HG02798 (cell line): ENCODE results near the gene RPL35.

Experiments
- ATAC-seq: cut with Tn5 transposase; IDR thresholded peaks from one replicate; pipeline ENCODE4 v1.9.1; 2021; ENCODE audit warnings: mild to moderate bottlenecking; ENCODE audit not compliant: unreplicated experiment, poor library complexity

The RPL35 gene

DNA sequence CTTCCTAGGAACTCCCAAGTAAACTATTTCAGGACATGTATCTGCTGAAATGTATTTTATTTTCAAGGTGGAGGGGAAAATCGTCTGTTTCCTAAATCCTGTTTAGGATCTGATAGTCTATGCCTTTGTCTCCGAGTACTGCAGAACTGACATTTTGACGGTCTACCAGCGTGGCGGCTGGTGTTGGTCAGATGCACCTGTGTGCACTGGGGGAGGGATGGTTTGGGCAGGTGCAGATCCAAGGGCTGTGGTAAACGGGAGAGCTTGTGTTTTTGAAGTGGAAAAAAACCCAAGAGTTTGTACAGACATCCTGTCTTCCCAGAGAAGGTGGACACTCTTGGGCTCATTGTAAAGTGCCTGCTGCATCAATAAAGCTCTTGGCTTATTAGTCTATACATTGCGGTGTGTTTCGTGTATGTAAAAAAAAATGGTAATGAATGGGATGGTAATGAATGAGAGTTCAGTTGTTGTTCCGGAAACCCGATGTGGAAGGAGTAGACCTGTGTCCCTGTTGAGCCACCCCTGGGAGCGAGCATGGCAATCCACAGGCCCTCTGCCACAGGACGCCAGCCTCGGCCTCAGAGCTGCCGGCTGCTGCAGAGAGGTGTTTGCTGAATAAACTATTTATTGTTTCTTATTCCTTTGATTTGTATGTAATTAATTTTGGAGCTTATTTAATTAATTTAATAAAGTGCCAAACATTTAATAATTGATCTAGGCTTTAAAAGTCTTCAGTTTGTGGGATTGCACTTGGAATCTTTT is 15.4 kb upstream of the RPL35 start:
- ATAC-seq: no peak

GRCh38 chr9:124875501-124875900 is 13.7 kb upstream of the RPL35 start:
- no peak for ATAC-seq

- no peak for ATAC-seq
These were observed 11.9 kb upstream of the RPL35 start for GRCh38 chr9:124873664-124874063.

GRCh38 chr9:124871156-124871561 is 9.4 kb upstream of the RPL35 start:
- no peak for ATAC-seq

DNA sequence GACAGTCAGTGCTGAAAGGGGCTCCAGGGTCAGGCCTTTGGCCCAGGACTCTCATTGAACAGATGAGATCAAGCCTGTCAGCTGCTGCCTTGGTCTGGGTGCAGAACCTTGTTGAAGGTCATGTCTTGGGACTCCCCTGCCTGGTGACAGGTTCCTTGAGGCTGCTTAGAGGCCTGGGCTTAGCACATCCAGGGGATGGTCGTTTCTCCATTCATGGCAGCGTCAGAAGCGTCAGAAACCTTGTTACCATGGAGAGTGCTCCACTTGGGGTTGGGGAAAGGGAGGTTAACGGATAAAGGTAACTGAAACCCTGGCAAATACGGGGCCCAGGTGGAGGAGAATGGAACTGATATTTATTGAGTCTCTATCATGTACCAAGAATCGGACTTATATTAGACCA is 9.0 kb upstream of the RPL35 start:
- ATAC-seq: no peak

DNA sequence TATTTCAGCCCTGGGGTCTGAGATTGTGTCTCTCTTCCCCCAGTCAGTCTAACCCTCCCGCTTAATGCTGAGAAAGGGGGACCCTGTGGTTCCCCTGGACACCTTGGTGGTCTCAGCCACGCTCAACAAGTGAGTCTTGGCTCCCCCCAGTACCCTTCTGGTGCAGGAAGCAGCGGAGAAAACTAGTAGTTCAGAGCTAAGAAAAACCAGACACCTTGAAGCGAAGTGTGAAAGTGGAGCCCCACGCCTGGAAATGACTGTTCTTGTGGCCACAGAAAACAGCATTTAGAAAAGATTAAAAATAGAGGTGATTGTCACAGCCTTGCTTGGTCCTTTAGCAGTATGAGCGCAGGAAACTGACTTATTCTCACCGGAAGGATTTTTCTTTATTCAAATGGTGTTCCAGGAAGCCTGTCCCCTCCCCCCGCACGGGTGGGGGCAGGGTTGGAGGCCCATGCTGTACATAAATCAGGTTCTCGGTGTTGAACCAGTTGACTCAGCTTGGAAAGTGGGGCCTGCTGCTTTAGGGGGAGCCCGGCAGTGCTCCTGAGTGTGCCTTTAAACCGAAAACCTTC is 8.3 kb upstream of the RPL35 start:
- ATAC-seq: peak; percentile 41

- ATAC-seq: peak; percentile 10
These were observed 7.8 kb upstream of the RPL35 start for GRCh38 chr9:124869466-124869985.

DNA sequence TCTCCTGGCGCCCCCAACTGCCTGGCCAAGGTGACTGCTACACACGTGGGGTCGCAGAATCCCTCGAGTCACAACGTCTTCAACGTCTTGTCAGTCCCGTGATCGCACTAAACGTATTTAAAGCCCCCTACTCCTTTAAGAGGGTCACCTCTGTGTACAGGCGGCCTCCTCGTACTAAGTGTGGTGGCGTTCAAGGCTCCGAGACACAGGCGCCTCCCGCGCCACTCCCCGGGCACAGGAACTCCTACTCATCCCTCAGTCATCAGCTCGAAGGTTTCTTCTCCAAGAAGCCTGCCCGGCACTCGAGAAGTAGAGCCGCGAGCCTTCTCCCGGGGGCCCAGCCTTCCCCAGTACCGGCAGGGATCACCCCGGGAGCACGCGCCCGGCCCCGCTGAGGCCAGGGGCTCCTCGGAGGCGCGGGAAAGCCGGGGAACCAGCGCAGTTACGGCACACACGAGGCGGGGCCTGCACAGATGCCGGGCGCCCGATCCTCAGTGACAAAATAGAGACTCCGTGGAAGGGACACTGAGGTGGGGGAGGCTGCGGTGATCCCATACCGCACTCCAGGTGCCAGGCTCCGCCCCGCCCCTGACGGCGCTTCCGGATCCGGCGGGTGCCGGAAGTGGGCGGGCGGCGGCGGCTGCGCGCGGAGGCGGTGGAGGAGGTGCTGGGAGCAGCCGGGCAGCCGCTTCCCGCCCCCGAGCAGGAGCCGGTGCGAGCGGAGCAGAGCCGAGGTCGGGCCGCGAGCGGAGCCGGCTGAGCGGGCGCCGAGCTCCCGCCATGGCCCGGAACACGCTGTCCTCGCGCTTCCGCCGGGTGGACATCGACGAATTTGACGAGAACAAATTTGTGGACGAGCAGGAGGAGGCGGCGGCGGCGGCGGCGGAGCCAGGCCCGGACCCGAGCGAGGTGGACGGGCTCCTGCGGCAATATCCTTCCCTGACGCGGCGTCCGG is 7.0 kb upstream of the RPL35 start:
- ATAC-seq: peak; percentile 75

DNA sequence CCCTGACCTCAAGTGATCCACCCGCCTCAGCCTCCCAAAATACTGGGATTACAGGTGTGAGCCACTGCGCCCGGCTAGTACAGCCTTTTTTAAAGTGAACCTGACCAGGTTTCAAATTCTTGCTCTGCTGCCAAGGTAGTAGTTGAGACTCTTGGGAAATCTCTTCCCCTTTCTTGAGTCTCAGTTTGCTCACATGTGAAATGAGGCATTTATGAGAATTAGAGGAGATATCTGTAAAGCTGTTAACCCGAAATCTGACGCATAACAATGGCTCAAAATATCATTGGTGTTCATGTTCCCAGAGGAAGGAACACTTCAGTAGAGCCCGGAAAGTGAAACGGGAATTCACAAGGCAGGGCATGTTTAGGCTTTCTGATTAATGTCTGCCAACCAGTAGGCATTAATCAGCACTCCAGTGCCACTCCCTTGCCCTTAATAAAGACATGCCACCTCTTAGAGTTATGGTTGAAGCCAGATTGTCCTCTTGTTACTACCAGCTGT is 1.7 kb upstream of the RPL35 start:
- ATAC-seq: no peak

DNA sequence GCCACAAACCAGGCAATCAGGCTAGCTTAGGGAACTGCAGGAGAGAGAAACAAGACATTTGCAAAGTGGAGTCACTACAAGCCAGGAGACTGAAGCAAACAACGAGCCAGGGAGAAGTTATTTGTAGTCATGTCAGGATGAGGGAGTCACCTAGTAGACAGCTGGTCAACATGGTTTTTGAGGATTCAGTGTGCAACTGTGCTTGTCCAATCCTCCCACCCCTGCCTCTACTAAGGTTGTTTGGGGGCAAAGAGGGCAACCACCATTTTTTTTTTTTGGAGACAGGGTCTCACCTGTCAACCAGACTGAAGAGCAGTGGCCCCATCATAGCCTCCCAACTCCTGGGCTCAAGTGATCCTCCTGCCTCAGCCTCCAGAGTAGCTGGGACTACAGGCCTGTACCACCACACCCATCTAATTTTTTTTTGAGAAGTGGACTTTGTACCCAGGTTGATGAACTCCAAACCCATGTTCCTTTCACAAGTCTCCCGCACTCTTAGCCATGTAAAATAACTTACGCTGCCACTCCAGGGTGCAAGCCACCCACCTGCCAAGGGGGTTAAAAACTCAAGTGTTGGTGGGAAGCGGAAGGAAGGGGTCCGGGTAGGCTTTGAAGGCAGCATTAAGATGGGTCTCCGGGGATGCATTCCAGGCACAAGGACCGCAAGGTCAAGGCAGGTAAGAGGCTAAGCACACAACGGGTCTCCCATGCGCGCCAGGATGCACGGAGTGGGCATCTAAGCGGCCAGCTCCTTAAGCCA is 995 bp downstream of the RPL35 start:
- no peak for ATAC-seq

DNA sequence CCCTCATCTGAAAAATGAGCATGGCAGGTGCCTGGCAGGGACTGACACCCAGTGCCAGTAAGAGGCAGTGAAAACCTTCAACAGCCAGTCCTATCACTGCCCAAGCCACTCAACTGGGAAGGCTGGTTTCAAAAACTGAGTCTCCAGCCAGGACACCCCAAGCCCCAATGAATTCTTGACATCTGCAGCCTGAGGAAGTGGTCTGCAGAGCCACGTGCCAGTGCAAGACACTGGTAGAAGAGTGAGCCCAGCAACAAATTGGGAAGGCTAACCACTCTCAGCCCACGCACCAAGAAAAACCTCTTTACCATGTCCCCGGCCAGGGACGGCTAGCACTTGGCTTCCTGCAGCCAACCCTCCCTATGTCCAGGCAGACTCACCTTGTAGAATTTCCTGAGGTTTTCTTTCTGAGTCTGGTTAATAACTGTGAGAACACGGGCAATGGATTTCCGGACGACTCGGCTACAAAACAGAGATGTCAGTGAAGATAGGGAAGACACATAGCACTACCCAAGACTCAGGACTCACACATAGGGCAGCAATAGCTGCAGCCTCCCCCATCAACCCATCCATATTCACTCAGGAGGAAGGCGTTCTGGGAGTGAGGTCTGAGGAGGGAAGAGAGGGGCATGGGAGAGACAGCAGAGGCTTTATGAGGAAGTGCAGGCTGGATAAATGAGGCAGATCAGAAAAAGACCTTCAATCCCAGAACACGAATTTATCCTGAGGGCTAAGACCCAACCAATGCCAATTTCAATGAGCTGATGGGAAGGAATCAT is 1.8 kb downstream of the RPL35 start:
- no peak for ATAC-seq

DNA sequence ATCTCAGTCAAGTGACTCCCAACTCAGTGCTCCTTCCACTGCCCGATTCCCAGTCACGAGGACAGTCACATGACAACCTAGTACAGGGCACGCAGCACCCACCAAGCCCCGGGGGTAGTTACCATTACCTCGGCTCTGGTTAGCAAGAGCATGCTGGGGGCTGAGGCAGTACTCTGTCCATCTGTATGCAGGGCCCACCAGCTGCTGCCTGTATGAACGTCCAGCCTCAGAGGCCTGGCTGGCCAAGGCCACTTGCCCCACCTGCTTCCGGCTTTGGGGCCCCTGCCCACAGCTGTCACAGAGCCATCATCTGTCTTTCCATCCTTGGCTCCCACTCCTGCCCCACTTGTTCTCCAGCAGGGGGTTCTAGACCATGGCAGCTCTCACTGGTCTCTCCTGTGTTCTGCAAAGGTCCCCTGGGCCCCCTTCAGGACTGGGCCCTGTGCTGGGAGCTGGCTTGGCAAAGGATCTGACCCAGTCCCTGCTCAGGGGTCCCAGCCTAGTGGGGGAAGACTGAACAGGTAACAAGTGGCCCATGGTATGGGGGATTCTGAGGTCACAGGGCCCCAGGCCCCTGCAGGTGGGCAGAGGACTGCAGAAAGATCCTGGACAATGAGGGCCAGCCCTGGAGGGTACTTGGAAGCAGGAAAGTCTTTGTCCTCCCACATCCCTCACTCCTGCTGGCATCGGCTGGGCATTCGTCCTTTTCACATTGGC is 3.3 kb downstream of the RPL35 start:
- ATAC-seq: no peak

GRCh38 chr9:124857533-124858162 is 4.1 kb downstream of the RPL35 start:
- ATAC-seq: no peak

DNA sequence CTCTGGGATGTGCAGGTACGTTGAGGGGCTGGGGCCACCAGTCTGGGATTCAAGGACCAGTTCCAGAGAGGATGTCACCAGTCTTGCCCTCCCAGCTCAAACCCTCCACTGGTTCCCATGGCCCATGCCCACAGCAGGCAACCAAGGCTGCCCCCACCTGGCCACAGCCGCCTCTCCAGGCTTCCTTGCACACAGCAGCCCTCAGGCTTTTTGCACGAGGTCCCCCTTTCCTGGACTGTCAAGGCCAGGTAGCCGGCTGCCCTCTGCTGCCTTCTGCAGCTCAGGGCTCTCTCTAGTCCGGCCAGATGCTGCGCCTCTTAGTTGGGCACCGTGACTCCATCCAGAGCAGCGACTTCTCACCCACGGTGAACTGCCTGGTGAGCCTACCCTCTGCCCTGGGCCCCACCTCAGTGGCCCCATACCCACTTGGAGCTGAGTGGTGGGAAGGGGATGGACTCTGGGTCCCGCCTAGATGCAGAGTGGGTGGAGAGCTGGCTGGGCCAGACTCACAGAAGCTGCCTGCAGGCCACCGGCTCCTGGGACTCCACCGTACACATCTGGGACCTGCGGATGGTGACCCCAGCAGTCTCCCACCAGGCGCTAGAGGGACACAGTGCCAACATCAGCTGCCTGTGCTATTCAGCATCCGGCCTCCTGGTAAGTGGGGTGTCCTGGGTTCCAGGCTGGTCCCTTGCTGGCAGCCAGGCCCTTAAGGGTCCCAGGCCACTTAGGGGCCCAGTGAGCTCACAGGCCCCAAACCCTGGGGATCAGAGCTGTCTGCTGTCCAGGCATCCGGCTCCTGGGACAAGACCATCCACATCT is 5.6 kb downstream of the RPL35 start:
- no peak for ATAC-seq

GRCh38 chr9:124855566-124855943 is 6.2 kb downstream of the RPL35 start:
- ATAC-seq: no peak

DNA sequence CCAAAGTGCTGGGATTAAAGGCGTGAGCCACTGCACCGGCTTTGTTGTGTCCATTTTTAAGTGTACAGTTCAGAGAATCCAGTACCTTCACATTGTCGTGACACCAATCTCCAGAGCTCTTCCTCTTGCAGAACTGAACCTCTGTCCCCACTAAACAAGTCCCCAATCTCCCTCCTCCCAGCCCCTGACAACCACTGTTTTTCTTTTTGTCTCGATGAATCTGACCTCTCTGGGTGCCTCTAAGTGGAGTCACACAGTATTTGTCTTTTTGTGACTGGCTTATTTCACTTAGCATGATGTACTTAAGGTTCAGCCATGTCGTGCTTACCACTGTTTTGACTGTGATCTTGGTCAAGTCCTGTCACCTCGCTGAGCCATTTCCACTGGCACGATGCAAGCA is 6.9 kb downstream of the RPL35 start:
- no peak for ATAC-seq

- ATAC-seq: no peak
These were observed 7.6 kb downstream of the RPL35 start for GRCh38 chr9:124854161-124854560.
